ENCODE data around the gene DNAJB8.
A peak's percentile ranks its signal among the peaks of the same experiment; 100 is the strongest.

DNAJB8 gene

DNA sequence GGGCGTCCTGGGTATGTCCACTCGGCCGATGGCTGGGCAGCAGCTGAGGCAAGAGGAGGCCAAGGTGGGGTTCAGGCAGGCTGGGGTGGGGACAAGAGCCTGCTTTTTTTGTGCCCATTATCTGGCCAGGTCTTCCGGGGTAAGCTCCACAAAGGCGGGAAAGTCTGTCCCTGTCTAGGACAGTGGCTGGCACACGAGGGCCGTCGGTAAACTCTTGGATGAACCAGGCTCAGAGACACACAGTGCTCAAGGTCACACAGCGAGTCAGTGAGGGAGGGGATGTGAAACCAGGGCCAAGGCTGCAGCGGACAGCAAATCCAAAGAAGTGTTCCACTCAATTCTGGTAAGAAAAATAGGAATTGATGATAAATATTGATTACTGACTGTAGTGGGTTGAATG is 2.9 kb downstream of the DNAJB8 start:
- DNase-seq = no peak

DNA sequence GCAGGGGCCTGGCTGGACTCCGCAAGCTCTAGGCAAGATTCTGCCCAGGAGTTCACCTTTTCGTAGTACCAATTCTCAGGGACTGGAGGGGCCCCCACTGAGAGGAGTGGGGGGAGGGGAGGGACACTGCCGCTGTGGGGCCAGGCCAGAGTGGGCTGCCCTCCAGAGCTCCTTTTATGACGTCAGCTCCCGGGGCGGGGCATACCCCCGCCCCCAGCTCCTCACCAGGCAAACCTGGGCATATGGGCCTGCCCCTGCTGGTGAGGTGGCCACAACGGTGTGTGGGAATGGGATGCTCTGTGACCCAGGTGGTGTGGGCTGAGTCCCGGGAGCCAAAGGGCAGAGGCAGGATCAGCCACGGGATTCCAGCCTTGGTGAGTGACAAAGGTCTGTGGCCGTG is 3.3 kb downstream of the DNAJB8 start:
- no peak for DNase-seq

DNA sequence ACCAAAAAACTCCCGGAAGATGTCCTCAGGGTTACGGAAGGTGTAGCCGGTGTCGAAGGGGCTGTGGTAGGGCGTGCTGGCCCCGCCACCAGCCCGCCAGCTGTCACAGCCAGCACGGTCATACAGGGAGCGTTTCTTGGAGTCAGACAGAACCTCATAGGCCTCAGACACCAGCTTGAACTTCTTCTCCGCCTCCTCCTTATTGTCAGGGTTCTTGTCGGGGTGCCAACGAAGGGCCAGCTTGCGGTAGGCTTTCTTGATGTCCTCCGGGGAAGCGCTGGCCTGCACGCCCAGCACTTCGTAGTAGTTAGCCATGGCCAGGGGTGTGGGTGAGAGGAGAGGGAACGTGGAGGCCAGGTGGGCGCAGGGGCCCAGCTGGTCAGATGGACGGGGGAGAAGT is 3.8 kb downstream of the DNAJB8 start:
- no peak for DNase-seq

- no peak for DNase-seq
Measured at GRCh38 chr3:128462341-128462910, 4.3 kb downstream of the DNAJB8 start.

DNA sequence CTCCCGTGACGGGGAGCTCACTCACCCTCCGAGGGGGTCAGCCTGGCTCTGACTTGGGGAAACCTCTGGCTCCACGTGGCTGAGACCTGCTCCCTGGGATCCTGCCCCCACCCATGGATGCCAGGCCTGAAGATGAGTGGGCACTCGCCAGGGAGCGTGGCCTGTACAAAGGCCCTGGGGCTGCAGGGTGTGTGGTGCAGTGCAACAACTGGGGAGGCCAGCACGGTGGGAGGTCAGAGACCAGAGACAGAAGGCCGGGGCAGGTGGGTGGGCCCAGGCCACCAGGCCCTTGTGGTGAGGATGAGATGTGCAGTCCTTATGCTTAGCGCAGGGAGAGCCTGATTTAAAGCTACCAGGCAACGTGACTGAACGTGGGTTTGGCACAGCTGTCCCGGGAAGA is 5.0 kb downstream of the DNAJB8 start:
- DNase-seq = no peak

GRCh38 chr3:128459461-128459820 is 7.2 kb downstream of the DNAJB8 start:
- DNase-seq = no peak

GRCh38 chr3:128458746-128459460 is 7.8 kb downstream of the DNAJB8 start:
- DNase-seq = peak; percentile 35

DNA sequence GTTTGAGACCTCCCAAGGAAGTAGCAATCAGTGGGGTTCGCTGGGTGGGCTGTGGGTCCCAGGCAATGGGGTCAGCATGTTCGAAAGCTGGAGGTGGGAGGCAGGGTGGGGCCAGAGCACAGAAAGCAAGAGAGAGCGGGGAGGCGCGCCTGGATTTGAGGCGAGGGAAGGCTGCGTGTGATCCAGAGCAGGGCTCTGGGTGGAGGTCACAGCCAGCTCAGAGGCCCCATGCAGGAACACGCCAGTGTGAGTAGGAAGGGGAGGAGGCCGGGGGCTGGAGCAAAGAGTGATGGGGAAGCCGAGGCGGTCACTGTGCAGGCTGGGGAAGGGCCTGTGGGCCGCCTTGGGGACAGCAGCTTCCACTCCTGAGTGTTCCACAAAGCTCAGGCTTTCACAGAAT is 8.8 kb downstream of the DNAJB8 start:
- no peak for DNase-seq

- DNase-seq = peak; percentile 85
Measured at GRCh38 chr3:128456776-128457715, 9.6 kb downstream of the DNAJB8 start.

DNA sequence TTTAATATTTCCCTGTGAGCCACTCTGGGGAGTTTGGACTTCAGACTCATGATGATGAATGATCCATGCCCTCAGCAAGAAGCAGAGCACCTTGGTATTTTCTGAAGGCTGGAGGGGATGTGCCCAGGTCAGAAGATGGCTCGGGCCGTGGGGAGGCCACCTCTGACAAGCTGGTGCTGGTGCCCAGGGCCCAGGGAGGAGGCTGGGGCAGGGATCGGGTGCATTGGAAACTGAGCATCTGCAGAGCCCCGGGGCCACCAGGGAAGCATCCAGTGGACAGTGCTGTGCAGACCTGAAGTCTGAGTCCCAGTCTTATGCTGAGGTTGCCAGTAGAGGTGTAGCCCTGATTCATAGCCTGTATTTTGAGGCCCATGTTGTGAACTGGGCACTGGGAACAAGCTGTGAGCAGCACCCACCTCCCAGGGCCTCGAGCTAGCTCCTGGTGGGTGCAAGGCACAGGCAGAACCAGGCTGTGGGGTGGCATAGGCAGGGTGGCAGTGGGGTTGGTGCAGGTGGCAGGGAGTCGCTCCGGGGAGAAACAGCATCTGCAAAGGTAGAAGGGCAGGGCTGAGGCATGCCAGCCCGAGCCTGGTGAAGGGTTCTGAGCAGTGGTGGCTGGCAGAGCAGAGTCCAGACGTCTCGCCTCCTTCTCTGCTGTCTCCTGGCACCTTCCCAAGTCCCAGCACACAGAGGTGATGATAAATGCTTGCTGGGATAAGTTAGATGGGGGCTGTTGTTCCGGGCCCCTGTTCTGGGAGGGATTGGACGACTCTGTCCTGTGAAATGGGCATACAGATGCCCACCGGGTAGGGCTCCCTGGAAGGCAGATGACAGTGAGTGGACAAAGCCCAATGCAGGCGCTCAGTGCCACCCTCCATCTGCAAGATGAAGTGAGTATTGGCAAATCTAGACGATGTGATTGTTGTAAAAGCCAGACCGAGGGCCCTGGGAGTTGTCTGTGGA is 10.6 kb downstream of the DNAJB8 start:
- no peak for DNase-seq

- no peak for DNase-seq
Measured at GRCh38 chr3:128455116-128455515, 11.6 kb downstream of the DNAJB8 start.

- no peak for DNase-seq
Measured at GRCh38 chr3:128454310-128454618, 12.4 kb downstream of the DNAJB8 start.

DNA sequence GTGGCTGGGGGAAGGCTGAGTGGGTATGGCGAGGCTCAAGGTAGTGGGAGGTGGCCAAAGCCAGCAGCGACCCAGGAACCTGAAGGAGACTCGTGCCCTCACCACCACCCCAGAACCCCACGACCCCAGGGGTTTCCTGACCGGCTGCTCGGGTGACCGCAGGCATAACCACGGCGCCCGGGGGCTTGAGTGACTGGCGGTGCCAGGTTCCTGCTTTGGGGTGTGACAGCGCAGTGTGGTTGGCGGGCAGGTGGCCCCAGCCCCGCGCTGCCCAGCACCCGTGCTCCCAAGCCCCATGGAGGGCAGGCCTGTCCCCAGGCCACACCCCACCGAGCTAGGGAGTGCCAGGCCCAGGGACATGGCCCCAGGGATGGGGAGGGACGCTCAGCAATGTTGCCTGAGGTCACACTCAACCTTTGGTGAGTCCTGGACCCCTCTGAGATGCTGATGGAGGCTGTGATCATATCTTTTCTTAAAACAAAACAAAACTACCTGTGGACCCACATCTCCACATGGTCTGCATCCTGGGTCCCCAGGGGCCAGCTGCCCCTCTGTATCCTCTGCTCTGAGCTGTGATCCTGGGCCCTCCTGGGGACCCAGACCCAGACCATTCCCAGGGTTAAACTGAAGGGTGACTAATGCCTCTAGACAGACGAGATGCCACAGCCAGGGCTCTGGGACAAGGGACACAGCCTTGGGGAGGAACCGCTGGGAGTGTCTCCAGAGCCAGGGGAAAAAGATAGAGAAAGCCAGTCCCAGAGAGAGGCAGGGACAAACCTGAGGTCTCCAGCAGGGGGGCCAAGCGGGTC is 13.0 kb downstream of the DNAJB8 start:
- no peak for DNase-seq

GRCh38 chr3:128452678-128453275 is 13.9 kb downstream of the DNAJB8 start:
- DNase-seq = no peak

- no peak for DNase-seq
Measured at GRCh38 chr3:128452120-128452519, 14.6 kb downstream of the DNAJB8 start.

GRCh38 chr3:128449111-128449638 is 17.5 kb downstream of the DNAJB8 start:
- DNase-seq = no peak

DNA sequence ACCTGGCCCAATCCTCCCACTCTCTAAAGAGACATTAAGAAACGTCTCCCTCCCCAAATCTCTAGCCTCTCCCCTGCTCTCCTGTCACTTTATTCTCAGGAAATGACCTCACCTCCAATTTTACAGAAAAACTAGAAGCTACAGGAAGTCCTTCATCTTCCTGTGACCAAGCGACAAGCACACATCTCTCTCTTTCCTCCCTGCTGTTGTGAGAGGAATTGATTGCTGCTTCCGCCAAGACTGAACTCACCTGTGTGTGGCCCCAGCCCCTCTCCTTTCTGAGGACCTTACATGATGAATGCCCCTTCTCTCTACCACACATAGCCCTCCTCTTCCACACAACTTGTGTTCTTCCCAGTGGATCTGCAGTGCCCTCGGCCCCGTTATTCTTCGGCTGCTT is 18.2 kb downstream of the DNAJB8 start:
- DNase-seq = no peak

DNA sequence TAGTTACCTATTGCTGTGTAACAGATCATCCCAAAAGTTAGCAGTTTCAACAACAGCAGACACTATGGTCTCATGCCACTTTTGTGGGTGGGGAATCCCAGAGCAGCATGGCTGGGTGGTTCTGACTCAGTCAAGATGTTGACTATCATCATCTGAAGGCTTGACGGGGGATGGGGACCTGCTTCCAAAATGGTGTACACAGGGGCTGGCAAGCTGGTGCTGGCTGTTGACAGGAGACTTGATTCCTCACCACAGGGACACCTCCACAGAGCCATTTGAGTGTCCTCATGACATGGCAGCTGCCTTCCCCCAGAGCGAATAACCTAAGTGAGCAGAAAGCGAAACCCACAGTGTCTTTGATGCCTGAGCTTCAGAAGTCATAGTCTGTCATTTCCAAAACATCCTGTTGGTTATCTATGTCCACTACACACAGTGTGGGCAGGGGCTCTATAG is 19.1 kb downstream of the DNAJB8 start:
- no peak for DNase-seq

GRCh38 chr3:128446821-128447220 is 19.9 kb downstream of the DNAJB8 start:
- no peak for DNase-seq

DNA sequence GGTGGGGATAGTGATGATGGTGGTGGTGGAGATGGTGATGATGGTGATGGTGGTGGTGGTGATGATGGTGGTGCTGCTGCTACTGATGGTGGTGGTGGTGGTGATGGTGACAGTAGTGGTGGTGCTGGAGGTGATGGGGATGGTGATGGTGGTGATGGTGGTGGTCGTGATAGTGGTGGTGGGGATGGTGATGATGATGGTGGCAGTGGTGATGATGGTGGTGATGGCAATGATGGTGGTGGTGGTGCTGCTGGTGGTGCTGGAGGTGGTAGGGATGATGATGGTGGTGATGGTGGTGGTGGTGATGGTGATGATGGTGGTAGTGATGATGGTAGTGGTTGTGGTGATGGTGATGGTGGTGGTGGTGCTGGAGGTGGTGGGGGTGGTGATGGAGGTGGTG is 21.3 kb downstream of the DNAJB8 start:
- no peak for DNase-seq

DNA sequence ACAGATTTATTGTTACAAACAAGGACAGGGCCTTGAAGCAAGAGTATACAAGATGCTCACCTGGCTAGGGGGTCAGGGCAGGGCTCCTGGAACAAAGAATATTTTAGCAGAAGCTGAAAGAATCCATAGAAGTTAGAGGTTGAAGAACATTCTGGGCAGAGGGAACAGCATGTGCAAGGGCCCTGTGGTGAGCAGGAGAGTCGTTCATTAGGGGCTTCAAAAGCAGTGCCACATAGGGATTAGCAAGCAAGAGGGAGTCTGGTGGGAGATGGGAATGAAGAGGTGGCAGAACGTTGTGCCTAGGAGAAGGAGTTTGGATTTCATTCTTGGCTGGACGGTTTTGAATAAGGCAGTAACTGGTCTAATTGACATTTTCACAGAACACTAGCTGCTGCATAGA is 22.9 kb downstream of the DNAJB8 start:
- DNase-seq = no peak

All from NCI-H1436 (cell line).